Left renal pelvis (tissue), 4 donors: ENCODE data around the gene GPR4. TPM values are rescaled to one million over a fixed set of nuclear protein-coding genes. Genes with fewer than 3 reads are reported as not detected.
A peak's percentile ranks its signal among the peaks of the same experiment; 100 is the strongest.
"Not testable (repeated sequence)": the region's sequence is repeated elsewhere in the genome, so short reads cannot be mapped to it uniquely, and the experiment has no call there.

Experiments
- DNase-seq, 4 donors: peaks; one replicate each; pipeline ENCODE4 v3.0.0-alpha.2; 2013; ENCODE audit warnings: low read depth in 4 of 4, low spot score in 3 of 4
- polyA plus RNA-seq, 4 donors: library from polyadenylated mRNA; unstranded; fragments of 120-200 nt; gene quantifications; one replicate each; pipeline ENCODE4 v1.2.1, GENCODE V29; 2013; ENCODE audit not compliant: insufficient read length in 4 of 4

Gene GPR4
- polyA plus RNA-seq, 4 donors, result 2.9 to 5.1 (median 4.3) TPM

DNA sequence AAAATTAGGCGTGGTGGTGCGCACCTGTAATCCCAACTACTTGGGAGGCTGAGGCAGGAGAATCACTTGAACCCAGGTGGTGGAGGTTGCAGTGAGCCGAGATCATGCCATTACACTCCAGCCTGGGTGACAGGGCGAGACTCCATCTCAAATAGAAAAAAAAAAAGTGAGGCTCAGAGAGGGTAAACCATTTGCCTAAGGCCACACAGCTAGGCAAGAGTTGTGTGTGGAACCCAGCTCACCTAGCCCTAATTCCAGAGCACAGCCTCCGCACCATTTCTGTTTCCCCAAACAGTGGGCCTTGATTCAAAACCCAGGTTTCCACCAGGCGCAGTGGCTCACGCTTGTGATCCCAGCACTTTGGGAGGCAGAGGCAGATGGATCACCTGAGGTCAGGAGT, 26.2 kb upstream of the GPR4 start:
- not testable (repeated sequence) for DNase-seq

DNA sequence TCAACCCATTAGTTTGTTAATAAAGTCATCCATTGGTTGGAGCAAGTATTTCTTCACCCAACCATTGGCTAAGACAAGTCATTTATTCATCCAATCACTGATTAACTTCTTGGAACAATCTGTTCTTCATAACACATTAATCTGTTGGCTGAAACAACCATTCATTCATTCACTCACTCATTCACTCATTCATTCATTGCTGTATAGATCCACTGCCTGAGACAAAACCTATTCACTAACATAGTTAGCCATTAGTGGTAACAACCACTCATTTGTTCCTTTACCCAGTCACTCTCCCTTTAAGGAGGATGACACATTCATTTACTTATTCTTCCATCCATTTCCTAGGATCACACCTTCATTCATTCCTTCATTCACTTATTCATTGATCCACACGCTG, 22.0 kb upstream of the GPR4 start:
- no peak for DNase-seq

DNA sequence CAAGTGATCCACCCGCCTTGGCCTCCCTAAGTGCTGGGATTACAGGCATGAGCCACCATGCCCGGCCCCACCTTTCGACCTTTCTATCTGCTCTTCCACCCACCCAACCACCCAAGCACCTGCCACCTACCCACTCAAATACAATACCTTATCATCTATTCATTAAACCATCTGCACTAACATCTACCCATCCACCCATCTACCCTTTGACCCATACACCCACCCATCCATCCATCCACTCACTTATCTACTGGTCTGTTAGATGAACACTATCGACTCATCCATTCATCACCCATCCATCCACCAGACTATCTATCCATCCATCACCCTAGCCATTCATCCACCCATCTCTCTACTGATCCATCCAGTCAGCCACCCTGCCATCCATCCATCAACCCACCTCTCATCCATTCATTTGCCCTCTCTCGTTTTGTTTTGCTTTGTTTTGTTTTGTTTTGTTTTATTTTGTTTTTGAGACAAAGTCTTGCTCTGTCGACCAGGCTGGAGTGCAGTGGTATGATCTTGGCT, 20.0 kb upstream of the GPR4 start:
- no peak for DNase-seq

DNA sequence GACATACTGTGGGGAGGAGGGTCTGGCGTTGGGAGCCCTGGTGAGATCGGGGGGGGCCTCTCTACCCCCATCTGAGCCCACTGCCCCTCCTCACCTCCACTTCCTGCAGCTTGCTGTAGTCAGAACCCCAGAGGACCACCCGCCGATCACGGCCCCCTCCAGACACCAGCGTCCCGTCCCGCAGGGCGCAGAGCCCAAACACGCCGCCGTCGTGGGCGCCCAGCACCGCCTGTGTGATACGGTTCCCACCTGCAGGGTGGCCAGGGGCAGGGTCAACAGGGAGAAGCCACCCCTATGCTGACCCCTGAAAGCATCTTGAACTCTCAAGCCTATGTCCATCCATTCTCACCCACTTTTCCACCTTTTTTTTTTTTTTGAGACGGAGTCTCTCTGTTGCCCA, 19.4 kb upstream of the GPR4 start:
- no peak for DNase-seq

DNA sequence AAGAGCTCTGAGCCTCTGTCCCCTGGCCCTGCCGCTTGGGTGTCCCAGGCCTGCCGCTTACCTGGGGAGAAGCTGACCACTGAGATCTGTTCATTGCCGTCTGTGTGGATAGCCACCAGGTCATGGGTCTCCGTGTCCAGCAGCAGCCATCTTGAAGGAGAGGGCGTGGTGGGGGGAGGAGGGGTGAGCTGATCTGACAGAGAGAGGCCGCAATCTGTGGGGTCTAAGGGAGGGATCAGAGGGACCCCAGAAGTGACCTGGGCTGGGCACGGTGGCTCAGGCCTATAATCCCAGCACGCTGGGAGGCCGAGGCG, 14.6 kb upstream of the GPR4 start:
- no peak for DNase-seq

DNA sequence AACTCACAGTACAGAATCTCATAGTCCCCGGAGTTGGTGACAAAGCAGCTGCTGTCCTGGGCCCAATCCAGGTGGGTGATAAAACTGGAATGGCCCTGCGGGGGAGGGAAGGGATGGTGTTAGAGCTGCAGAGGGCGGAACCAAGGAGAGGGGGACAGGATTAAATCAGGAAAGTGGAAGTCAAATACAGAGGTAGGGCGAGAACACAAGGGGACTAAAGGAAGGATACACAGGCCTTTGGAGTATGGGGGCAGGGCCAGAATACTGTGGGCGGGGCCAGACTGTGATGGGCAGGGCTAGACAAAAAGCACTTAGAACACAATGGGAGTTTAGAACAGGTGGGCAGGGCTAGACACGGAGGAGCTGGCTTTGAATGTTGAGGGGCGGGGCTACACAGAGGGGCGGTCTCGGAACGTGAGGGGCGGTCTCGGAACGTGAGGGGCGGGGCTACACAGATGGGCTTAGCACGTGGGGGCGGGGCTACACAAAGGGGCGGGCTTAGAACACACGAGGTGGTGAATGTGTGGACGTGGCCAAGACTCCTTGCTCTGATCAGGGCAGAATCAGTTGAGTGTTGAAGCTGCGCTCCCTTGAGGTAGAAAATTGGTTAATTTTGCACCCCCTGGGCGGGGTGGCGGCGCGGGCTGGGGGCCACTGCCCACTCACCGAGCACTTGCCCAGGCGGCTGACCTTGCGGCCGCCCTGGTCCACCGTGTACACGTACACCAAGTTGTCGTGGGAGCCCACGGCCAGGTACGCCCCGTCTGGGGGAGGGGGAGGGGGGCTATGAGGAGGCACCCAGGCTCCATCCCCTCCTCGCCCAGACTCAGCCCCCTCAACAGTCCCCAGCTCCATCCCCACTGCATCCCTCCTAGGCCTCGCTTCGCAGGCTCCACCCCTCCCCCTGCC, 14.0 kb upstream of the GPR4 start:
- DNase-seq, result peak; percentile 83 to 92 (median 85)

DNA sequence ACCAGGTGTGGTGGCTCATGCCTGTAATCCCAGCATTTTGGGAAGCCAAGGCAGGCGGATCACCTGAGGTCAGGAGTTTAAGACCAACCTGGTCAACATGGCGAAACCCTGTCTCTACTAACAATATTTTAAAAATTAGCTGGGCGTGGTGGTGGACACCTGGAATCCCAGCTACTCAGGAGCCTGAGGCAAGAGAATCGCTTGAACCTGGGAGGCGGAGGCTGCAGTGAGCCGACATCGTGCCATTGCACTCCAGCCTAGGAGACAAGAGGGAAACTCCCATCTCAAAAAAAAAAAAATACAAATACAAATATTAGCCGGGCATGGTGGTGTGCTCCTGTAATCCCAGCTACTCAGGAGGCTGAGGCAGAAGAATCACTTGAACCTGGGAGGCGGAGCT, 13.0 kb upstream of the GPR4 start:
- not testable (repeated sequence) for DNase-seq

DNA sequence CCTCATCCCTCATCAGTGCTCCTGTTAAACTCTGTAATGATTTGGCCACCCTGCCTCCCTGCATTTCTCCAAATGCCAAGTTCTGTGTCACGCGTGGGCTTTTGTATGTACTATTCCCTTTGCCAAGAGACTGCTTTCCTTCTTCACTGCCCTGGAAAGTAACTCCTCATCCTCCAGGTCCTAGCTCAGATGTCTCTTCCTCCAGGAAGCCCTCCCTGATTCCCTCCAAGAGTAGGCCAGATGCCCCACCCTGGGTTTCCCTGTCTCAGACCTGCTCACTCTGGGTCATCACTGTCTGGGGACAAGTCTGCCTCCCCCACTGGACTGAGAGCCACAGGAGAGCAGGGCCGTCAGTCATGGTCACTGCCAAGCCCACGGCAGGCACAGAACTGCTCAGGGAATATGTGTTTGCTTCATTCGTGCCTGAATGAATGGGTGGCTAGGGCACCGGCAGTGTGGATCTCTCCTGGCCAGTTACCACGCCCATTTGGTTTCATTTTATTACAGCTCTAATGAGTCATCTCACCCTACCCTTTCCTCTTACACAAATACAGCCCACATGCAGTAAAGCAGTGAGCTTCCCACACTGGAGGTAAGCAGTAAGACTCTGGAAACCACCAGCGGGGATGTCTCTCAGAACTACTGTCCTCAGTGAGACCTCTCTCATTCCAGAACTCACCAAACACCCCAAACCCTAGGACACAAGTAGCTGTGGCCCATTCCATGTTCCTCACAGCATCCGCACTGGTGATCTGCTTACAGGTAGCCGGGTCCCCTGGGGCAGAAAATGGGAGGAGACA, 12.1 kb upstream of the GPR4 start:
- no peak for DNase-seq

DNA sequence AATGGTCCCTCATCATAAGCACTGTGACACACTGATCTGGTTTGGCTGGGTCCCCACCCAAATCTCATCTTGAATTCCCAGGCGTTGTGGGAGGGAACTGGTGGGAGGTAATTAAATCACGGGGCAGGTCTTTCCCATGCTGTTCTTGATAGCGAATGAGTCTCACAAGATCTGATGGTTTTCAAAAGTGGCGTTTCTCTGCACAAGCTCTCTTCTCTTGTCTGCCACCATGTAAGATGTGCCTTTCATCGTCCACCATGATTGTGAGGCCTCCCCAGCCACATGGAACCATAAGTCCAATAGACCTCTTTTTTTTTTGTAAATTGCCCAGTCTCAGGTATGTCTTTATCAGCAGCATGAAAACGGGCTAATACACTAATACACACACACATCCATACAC, 6.9 kb upstream of the GPR4 start:
- no peak for DNase-seq

DNA sequence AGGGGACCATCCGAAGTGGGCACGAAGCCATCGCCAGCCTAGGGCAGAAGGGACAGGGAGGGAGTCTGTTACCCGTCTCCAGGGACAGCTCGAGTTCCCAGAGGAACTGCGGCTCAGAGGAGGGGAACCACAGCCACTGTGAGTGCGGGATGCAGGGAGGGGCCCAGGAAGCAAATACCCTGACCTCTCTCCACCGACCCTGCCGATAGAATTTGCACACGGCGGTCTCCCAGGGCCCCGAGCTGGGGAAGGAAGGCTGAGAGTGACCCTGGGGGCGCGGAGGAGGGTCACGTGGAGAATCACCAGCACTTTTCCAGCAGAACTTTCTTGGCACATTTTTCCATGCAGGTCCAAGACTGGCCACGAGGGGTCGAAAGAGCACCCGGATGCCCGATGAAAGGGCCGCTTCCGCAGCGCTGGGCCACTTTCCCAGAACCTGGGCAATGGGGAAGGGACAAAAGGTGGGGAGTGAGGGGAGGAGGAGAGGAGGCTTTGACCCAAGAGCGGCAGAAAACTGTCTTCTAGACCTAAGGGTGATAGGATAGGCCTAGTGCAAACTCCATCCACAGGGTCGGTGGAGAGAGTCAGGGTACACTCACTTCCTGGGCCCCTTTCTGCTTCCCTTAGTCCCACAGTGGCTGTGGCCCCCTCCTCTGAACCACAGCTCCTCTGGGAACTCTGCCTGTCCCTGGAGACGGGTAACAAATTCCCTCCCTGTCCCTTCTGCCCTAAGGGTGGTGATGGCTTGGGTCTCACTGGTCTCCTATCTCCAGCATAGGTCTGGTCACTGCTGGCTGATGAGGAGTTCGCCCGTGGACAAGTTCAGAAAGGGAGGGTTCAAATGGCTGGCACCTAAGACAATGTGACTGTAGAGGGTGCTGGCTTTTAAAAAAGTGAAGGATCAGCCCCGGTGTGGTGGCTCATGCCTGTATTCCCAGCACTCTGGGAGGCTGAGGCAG, 5.3 kb upstream of the GPR4 start:
- DNase-seq, result peak; percentile 62 to 70 (median 68)

DNA sequence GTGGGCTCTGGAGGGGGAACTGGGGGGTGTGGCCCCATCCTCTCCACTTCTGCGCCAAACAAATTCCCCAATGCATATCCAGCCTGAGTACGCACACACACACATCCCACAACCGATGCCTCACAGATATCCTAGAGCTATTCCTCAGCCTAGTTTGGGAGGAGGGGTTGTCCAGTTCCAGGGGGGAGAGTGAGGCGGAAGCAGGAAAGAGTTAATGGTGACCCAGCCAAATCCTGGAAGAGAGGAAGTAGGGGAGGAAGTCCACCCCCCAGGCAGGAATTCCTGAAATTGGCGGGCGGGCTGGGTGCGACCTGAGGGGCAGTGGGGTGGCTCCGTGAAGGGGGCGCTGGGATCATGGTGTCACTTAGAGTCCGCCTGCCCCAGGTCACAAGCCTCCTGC, 897 bp downstream of the GPR4 start:
- no peak for DNase-seq

DNA sequence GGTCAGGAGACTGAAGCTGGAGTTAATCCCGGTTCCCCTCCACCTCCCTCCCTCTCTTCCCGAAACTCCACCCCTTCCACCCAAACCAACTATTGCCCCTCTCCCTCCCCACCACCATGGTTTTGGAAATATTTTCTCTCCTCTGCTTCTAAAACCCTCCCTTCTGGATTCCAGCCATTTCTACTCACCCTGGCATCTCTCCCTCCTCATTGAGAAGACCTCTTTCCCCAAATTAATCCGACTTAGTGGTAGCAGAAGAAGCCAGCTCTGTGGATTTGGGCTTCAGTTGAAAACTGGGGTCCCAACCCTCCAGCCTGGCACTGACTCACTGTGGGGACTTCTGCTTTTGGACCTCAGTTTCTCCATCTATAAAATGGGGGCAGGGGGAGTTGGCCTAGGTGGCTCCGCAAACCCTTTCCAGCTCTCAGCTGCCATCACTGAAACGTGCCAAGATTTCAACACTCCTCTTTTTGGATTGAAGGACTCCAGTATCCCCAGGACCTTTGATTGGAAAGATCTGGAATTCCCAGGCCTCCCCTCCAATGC, 1.6 kb downstream of the GPR4 start:
- DNase-seq, result no peak

DNA sequence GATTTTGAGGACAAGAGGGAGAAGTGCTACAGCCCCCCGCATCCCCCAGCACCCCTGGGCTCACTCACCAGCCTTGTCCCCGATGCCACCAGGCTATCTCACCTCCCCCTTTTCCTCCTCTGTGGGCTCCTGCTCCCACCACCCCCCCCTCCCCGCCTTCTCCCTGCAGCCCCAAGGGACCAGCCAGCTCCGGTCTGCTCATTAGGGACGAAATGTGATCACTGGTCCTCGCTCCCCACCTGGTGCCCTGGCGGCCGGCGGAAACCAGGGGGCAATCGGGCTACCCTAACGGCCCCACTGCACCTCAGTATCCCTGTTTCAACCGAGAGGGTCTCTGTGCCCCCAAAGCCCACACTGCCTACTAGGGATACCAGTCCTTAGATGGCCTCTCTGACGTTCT, 2.7 kb downstream of the GPR4 start:
- no peak for DNase-seq

DNA sequence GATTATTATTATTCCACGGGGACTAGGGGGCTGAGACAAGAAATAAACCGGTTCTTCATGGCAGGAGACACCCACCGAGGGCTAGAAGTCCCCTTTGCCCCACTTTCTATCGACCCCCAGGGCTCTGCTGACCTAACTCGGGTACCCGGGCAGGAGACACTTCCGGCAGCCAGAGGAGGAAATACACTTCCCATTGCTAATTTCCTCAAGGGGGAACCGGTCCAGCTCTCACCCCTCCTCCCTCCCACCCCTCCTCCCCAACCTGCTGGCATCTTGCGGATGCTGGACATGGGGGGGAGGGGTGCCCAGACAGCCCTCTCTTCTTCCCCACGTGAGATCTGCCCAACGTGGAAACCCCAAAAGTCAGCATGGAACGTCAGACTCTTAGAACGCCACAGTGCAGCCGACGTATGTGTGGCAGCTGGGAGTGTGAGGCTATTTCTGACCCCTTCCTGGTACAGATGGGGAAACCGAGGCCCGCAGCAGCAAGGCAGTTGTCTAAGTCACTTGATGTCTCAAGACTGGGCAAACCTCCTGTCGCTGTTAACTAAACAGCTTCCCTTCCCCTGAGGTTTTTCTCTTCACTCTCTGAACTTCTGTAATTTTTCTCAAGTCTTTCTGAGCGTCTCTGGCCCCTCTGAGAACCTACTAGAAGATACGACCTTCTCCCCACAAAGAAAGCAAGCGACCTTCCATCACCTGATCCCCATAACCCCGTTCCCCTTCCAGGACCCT, 3.6 kb downstream of the GPR4 start:
- DNase-seq, result no peak

DNA sequence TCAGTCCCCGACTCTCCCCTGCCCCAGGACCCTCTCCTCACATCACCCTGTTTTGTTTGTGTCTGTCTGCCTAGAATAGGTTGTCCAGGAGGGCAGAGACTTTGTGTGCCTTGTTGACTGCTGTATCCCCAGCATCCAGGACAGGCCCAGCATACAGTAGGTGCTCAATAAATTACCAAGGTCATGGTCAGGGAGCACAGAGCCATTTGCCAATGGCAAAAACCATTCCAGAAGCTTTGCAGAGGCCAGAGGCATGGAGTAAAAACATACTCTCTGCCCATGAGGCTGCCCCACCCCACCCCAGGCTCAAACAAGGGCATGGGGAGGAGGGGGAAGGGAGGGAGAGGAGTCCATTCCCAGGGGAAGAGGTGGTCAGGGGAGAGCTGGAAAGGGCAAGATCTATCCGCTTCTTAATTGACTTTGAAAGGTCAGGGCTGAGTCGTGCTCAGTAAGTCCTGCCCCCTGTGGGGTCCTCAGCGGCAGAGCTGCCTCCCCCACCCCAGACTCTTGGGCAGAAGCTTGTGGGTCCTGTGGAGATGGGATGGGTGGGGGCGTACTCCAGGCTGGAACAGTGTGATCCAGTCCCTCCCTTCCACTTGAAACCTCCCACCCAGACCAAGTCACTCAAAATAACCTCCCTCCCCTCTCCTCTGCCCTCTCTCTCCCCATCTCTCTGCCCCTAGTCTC, 4.4 kb downstream of the GPR4 start:
- DNase-seq, result no peak

DNA sequence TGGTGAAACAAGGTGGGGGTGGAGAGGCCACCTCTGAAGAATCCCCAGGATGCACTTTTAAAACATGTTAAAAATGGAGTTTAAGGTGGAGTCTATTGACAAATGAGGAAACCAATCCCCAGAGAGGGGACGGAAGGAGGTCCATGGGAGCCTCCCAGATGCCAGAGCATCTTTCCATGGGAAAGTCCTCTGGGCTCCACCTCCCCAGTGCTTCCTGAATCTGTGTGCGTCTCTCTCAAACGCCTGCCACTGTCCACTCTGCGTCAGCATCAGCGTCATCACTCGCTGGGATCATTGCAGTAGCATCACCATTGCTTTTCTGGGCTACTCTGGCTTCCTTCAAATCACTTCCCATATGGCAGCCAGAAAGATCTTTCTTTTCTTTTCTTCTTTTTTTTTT, 6.2 kb downstream of the GPR4 start:
- no peak for DNase-seq

DNA sequence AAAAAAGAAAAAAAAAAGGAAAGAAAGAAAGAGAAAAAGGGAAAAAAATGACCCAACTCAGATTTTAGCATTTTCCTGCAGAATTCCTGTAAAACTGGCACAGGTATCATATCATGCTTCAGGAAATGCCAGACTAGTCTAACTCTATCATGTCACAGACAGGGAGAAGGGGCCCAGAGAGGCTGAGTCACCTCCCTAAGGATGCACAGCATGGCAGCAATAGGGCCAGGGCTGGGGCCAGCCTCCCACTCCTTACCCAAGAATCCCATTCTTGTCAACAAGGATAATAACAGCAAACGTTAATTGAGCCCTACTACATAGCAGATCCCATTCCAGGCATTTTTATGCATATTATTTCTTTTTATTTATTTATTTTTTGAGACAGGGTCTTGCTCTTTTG, 8.5 kb downstream of the GPR4 start:
- DNase-seq, result no peak

DNA sequence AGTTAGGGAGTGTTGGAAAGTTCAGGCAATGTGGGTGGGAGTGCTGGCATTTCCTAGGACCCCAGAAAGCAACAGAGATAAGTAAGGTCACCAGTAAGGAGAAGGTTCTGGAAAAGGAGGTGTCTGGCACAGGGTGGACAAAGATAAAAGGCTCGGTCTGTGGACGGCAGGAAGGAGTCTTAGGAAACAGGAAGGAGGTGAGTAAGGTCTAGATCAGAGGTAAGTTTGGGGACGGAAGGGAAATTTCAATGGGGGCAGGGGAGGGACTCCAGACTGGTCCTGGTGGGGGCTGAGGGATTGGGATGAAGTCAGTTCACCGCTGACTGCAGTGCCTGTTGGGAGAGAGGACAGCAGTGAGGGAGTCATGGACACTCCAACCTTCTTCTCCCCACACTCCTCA, 9.6 kb downstream of the GPR4 start:
- no peak for DNase-seq

DNA sequence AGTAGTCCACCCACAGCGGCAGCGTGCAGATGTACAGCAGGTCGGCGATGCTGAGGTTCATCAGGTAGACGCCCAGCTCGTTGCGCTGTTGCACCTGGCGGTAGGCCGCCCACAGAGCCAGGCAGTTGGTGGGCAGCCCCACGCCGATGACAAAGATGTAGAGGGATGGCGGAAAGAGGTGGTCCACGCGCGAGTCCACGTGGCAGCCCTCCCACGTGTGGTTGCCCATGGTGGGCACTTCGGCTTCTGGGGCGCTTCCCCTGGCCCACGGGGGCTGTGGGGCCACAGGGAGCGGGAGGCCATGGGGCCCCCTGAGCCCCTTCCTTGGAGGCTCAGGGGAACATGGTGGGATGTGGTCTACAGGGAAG, 10.4 kb downstream of the GPR4 start:
- DNase-seq, result no peak
